Adrenal gland (tissue), 12 donors: ENCODE results near the gene SOX9. TPM values are rescaled to one million over a fixed set of nuclear protein-coding genes. Genes with fewer than 3 reads are reported as not detected.

Source experiments
- DNase-seq, 7 donors: peaks; one replicate each; pipeline ENCODE4 v3.0.0-alpha.2; 2019 to 2020
- H3K27ac ChIP-seq, 5 donors: fragments of 200-600 bp; sonication (generic) in 4 of 5; 1 replicate in 3 of 5; 2 replicates in 2 of 5; pipeline versions ENCODE4 v1.5.1 to v1.8.0; 2016 to 2020; ENCODE audit warnings: mild to moderate bottlenecking in 1 of 5
- H3K27me3 ChIP-seq: fragments of 200-600 bp; 2 replicates; pipeline ENCODE4 v1.8.0; 2021
- H3K36me3 ChIP-seq, 2 donors: fragments of 200-600 bp; replicated peaks in 1 of 2; 1 replicate in 1 of 2; 2 replicates in 1 of 2; pipeline versions ENCODE4 v1.5.1 to v1.8.0; 2018 to 2022
- H3K4me1 ChIP-seq, 2 donors: fragments of 200-600 bp; replicated peaks in 1 of 2; 1 replicate in 1 of 2; 2 replicates in 1 of 2; pipeline versions ENCODE4 v1.5.1 to v1.8.0; 2018 to 2021
- H3K4me3 ChIP-seq, 4 donors: fragments of 200-600 bp; sonication (generic) in 3 of 4; one replicate each; pipeline ENCODE4 v1.5.1; 2016 to 2018
- H3K9me3 ChIP-seq, 3 donors: fragments of 200-600 bp; sonication (generic) in 1 of 3; replicated peaks in 1 of 3; 1 replicate in 2 of 3; 2 replicates in 1 of 3; pipeline versions ENCODE4 v1.5.1 to v1.8.0; 2016 to 2021
- CTCF ChIP-seq, 6 experiments: fragments of 450-650 bp in 4 of 6; fragments of 200-600 bp in 2 of 6; sonication (generic) in 1 of 6; IDR thresholded peaks; 1 replicate in 5 of 6; 2 replicates in 1 of 6; pipeline versions ENCODE4 v1.5.1 to v1.8.0; 2016 to 2021; ENCODE audit warnings: antibody characterized with exemption in 6 of 6, mild to moderate bottlenecking in 2 of 6, moderate library complexity in 1 of 6
- POLR2A ChIP-seq, 2 donors: fragments of 450-650 bp; IDR thresholded peaks; one replicate each; pipeline ENCODE4 v1.6.1; 2017; ENCODE audit warnings: antibody characterized with exemption in 2 of 2, mild to moderate bottlenecking in 2 of 2, moderate library complexity in 1 of 2
- WGBS, 4 donors: extraction: QIAGEN DNeasy Blood & Tissue Kit in 2 of 4; methylation state at CpG; one replicate each; pipeline versions ENCODE4 v1.1.5 to v1.1.7; 2013 to 2017; 5-methylcytosine and 5-hydroxymethylcytosine counted together
- intact Hi-C, 2 donors: fragments of 100-400 bp; cut with DNase I; formaldehyde crosslinking; loops; one replicate each; pipeline versions ENCODE4 v1.14.1 to v1.15.0; 2022 to 2023
- polyA plus RNA-seq, 3 donors: library from polyadenylated mRNA; stranded (reverse); fragments of 200-250 nt in 2 of 3; fragments of 350-450 nt in 1 of 3; fragmentation: Illumina TruSeq in 1 of 3; extraction: RNeasy Lipid Tissue Mini Kit (QIAGEN cat#74804) in 1 of 3; gene quantifications; one replicate each; pipeline ENCODE4 v1.2.3, GENCODE V29; 2013 to 2014
- total RNA-seq, 9 donors: library from RNA; depleted of rRNA in 4 of 9; stranded (reverse); fragments of >200 nt in 4 of 9; fragments of 120-200 nt in 1 of 9; fragmentation: NEBNext Ultra II Directional in 1 of 9; extraction: Animal tissue kit (Norgen Biotek cat#: 25700) in 1 of 9; gene quantifications; one replicate each; pipeline versions ENCODE4 v1.1.0 to v1.2.4, GENCODE V29; 2013 to 2023
- donor health status: healthy with polysubstance abuse.
- donor health status: Bipolar disorder and iron deficiency.
- donor health status: DM: yes; HTN: yes; CAD: no.
- donor health status: DM: no; HTN: no; CAD: no.
- donor health status: DM: no; HTN: no; CAD: no.
- donor health status: DM: yes; HTN: yes; CAD: no.

SOX9 gene
- total and polyA plus RNA-seq, 12 donors, result 0.22 to 8.9 (median 4.5) TPM

GRCh38 chr17:72163474-72163873 is 42.7 kb downstream of the SOX9 start:
- no peak for TF ChIP-seq CTCF (IDR thresholded peaks at IDR 0.05)
- TF ChIP-seq POLR2A (IDR thresholded peaks at IDR 0.05), result no peak
- no peak for DNase-seq
- no peak overlapping the region for H3K27ac ChIP-seq
- no peaks in the 10 kb centered on the region for H3K27me3 ChIP-seq
- H3K4me3 ChIP-seq, result no peak overlapping the region
- 73 to 83% (median 83%) methylated on average over 2 of the region's 2 CpGs for WGBS, 4 donors
- no peaks in the 10 kb centered on the region for H3K36me3 ChIP-seq
- intact Hi-C loops, result no loop called here
- H3K4me1 ChIP-seq, result no peaks in the 10 kb centered on the region
- no peaks in the 10 kb centered on the region for H3K9me3 ChIP-seq

- Histone ChIP-seq H3K27me3 (no peaks in the 10 kb centered on the region), H3K4me1 (no peaks in the 10 kb centered on the region), H3K4me3 (no peak overlapping the region), H3K36me3 (no peaks in the 10 kb centered on the region), H3K9me3 (no peaks in the 10 kb centered on the region), H3K27ac (no peak overlapping the region)
- no peak for DNase-seq
- intact Hi-C loops, result no loop called here
- WGBS, 4 donors, result 73 to 89% (median 81%) methylated on average over 3 of the region's 3 CpGs
- TF ChIP-seq CTCF (IDR thresholded peaks at IDR 0.05), result no peak
- TF ChIP-seq POLR2A (IDR thresholded peaks at IDR 0.05), result no peak
These were observed 43.4 kb downstream of the SOX9 start for GRCh38 chr17:72164158-72164739.

GRCh38 chr17:72165192-72165866 is 44.5 kb downstream of the SOX9 start:
- Histone ChIP-seq H3K9me3 (no peaks in the 10 kb centered on the region), H3K27ac (no peak overlapping the region), H3K4me3 (no peak overlapping the region), H3K4me1 (no peaks in the 10 kb centered on the region), H3K27me3 (no peaks in the 10 kb centered on the region), H3K36me3 (no peaks in the 10 kb centered on the region)
- DNase-seq, result no peak
- intact Hi-C loops, result no loop called here
- WGBS, 4 donors, result 68 to 75% (median 72%) methylated on average over 9 of the region's 9 CpGs
- TF ChIP-seq CTCF (IDR thresholded peaks at IDR 0.05), result no peak
- TF ChIP-seq POLR2A (IDR thresholded peaks at IDR 0.05), result no peak

- DNase-seq, result peak in 4 of 7 donors; percentile 17 to 59 (median 50)
- Histone ChIP-seq H3K4me1 (no peaks in the 10 kb centered on the region), H3K36me3 (no peaks in the 10 kb centered on the region), H3K27me3 (no peaks in the 10 kb centered on the region), H3K4me3 (no peak overlapping the region), H3K27ac (no peak overlapping the region), H3K9me3 (no peaks in the 10 kb centered on the region)
- TF ChIP-seq CTCF (IDR thresholded peaks at IDR 0.05) (no peak), POLR2A (IDR thresholded peaks at IDR 0.05) (no peak)
- WGBS, 4 donors, result 50 to 66% (median 53%) methylated on average over 8 to 12 of the region's 12 CpGs
- intact Hi-C loops, result no loop called here
These were observed 45.1 kb downstream of the SOX9 start for GRCh38 chr17:72165867-72166439.
